ENCODE results near the gene TAS2R20.

Gene TAS2R20

DNA sequence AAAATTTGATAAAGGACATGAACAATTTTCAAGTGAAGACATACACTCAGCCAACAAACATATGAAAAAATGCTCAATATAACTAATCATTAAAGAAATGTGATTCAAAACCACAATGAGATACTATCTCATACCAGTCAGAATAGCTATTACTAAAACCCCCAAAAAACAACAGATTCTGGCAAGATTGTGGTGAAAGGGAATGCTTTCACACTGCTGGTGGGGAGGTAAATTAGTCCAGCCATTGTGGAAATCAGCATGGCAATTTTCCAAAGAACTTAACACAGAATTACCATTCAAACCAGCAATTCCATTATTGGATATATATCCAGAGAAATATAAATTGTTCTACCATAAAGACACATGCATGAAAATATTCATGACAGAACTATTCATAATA is 40.4 kb downstream of the TAS2R20 start:
- DNase-seq, result no peak

DNA sequence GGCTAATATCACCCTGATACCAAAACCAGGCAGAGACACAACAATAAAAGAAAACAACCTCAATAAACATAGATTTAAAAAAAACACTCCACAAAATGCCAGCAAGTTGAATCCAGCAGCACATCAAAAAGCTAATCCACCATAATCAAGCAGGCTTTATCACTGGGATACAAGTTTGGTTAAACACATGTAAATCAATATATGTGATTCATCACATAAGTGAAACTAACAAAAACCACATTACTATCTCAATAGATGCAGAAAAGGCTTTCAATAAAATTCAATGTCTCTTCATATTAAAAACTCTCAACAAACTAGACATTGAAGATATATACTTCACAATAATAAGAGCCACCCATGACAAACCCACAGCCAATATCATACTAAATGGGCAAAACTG is 42.0 kb downstream of the TAS2R20 start:
- no peak for DNase-seq

DNA sequence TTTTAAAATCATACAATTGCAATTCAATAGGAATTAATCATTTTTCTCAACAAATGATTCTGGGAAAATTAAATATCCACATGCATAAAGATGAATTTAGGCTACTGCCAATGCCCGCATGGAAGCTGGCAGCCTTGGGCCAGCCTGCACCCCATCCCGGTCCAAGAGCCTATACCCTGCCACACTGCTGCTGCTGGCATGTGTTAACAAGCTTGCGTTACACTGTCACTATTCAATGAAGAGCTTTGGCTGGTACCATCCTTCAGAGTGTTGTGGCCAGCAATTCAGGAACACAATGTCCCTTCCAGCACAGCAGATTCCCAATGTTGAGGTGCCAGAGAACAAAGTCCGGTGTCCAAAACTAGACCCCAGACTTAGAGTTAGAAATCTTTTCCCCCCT is 45.5 kb downstream of the TAS2R20 start:
- no peak for DNase-seq
